Measurements from ENCODE around the gene ADGRV1.

ADGRV1 gene

DNA sequence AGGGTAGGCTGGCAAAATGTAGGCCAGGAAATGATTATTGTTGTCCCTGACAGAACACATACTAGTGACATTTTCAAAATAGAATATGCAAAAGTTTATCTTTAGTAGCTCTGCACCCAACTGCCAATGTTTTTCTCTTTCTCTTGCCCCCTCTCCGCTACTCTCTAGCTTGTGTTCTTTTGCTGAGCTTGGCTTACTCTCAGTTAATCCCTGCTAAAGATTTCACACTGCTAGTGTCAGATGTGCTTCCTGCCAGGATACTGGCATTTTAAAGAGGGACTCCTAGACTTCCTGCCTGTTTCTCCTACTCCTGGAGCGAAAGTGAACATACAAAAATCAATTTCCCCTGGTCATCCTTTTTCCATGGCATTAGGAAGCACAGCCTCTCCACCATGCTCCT lies 564.1 kb downstream of the ADGRV1 start:
- Histone ChIP-seq H3K36me3 (ENCODE audit: control insufficient read depth in 1 of 2, insufficient read depth in 2 of 2, low read length in 2 of 2) (no peaks in the 10 kb centered on the region), H3K4ac (ENCODE audit: low read depth, low read length) (no peak overlapping the region), H3K27ac (ENCODE audit: low read depth, low read length) (no peak overlapping the region), H4K12ac (ENCODE audit: low read depth, low read length) (no peak overlapping the region), H2BK5ac (ENCODE audit: low read depth, low read length, poor library complexity) (no peak overlapping the region), H3K79me2 (ENCODE audit: control insufficient read depth, insufficient read depth, low read length, poor library complexity) (no peaks in the 10 kb centered on the region), H4K8ac (ENCODE audit: low read depth, low read length) (no peak overlapping the region), H4K91ac (ENCODE audit: low read depth, low read length) (no peak overlapping the region), H3K4me2 (ENCODE audit: low read length) (no peak overlapping the region), H3K18ac (ENCODE audit: low read length) (no peak overlapping the region), H3K27me3 (ENCODE audit: insufficient read depth, low read length) (no peaks in the 10 kb centered on the region), H2BK120ac (ENCODE audit: insufficient read depth, low read length, poor library complexity) (no peak overlapping the region), H3K14ac (ENCODE audit: low read length) (no peak overlapping the region), H3K23ac (ENCODE audit: low read length) (no peak overlapping the region), H3K79me1 (ENCODE audit: low read length) (no peaks in the 10 kb centered on the region), H3K9ac (ENCODE audit: low read length) (no peak overlapping the region), H2AFZ (ENCODE audit: insufficient read depth, low read length, poor library complexity) (no peak overlapping the region), H3K4me3 (ENCODE audit: low read depth, low read length) (no peak overlapping the region), H3K4me1 (ENCODE audit: control insufficient read depth in 1 of 2, insufficient read depth in 2 of 2, low read length in 2 of 2) (peaks cover 2 to 5% of the 10 kb centered on the region in 2 experiments), H2AK5ac (ENCODE audit: low read length) (no peak overlapping the region), H2BK12ac (ENCODE audit: low read length) (no peak overlapping the region), H3K9me3 (ENCODE audit: insufficient read depth, low read depth, low read length) (no peaks in the 10 kb centered on the region)
- no CpG with 5 or more reads among the region's 2 CpGs for WGBS (ENCODE audit: extremely low coverage, insufficient coverage, insufficient read length)
- DNase-seq, result no peak

DNA sequence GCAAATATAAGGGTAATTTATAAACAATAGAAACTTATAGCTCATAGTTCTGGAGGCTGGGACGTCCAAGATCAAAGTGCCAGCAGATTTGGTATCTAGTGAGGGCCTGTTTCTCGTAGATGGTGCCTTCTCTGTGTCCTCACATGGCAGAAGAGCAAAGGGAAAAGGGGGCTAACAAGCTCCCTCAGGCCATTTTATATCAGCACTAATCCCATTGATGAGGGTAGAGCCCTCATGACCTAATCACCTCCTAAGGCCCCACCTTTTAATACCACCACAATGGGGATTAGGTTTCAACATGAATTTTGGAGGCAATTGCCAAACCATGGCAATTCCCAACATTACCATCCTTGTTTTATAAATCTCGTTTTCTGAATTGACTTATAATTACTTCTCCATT lies 564.7 kb downstream of the ADGRV1 start:
- H2BK5ac ChIP-seq (ENCODE audit: low read depth, low read length, poor library complexity), result no peak overlapping the region
- H2BK12ac ChIP-seq (ENCODE audit: low read length), result no peak overlapping the region
- peaks cover 2 to 5% of the 10 kb centered on the region in 2 experiments for H3K4me1 ChIP-seq (ENCODE audit: control insufficient read depth in 1 of 2, insufficient read depth in 2 of 2, low read length in 2 of 2)
- no peak overlapping the region for H3K18ac ChIP-seq (ENCODE audit: low read length)
- no peaks in the 10 kb centered on the region for H3K79me1 ChIP-seq (ENCODE audit: low read length)
- H3K36me3 ChIP-seq (ENCODE audit: control insufficient read depth in 1 of 2, insufficient read depth in 2 of 2, low read length in 2 of 2), result no peaks in the 10 kb centered on the region
- no peak overlapping the region for H2BK120ac ChIP-seq (ENCODE audit: insufficient read depth, low read length, poor library complexity)
- H3K27ac ChIP-seq (ENCODE audit: low read depth, low read length), result no peak overlapping the region
- H3K4ac ChIP-seq (ENCODE audit: low read depth, low read length), result no peak overlapping the region
- H2AK5ac ChIP-seq (ENCODE audit: low read length), result no peak overlapping the region
- H3K23ac ChIP-seq (ENCODE audit: low read length), result no peak overlapping the region
- no peaks in the 10 kb centered on the region for H3K9me3 ChIP-seq (ENCODE audit: insufficient read depth, low read depth, low read length)
- no peak overlapping the region for H3K14ac ChIP-seq (ENCODE audit: low read length)
- no peak overlapping the region for H2AFZ ChIP-seq (ENCODE audit: insufficient read depth, low read length, poor library complexity)
- no peak overlapping the region for H3K4me3 ChIP-seq (ENCODE audit: low read depth, low read length)
- no CpG with 5 or more reads among the region's 3 CpGs for WGBS (ENCODE audit: extremely low coverage, insufficient coverage, insufficient read length)
- H4K12ac ChIP-seq (ENCODE audit: low read depth, low read length), result no peak overlapping the region
- no peak overlapping the region for H4K91ac ChIP-seq (ENCODE audit: low read depth, low read length)
- no peaks in the 10 kb centered on the region for H3K27me3 ChIP-seq (ENCODE audit: insufficient read depth, low read length)
- H3K9ac ChIP-seq (ENCODE audit: low read length), result no peak overlapping the region
- DNase-seq, result no peak
- no peak overlapping the region for H3K4me2 ChIP-seq (ENCODE audit: low read length)
- H4K8ac ChIP-seq (ENCODE audit: low read depth, low read length), result no peak overlapping the region
- H3K79me2 ChIP-seq (ENCODE audit: control insufficient read depth, insufficient read depth, low read length, poor library complexity), result no peaks in the 10 kb centered on the region

- Histone ChIP-seq H3K79me1 (ENCODE audit: low read length) (no peaks in the 10 kb centered on the region), H3K36me3 (ENCODE audit: control insufficient read depth in 1 of 2, insufficient read depth in 2 of 2, low read length in 2 of 2) (no peaks in the 10 kb centered on the region), H3K4me3 (ENCODE audit: low read depth, low read length) (no peak overlapping the region), H3K23ac (ENCODE audit: low read length) (no peak overlapping the region), H2BK5ac (ENCODE audit: low read depth, low read length, poor library complexity) (no peak overlapping the region), H3K27ac (ENCODE audit: low read depth, low read length) (no peak overlapping the region), H3K9me3 (ENCODE audit: insufficient read depth, low read depth, low read length) (no peaks in the 10 kb centered on the region), H3K9ac (ENCODE audit: low read length) (no peak overlapping the region), H2AFZ (ENCODE audit: insufficient read depth, low read length, poor library complexity) (no peak overlapping the region), H2BK12ac (ENCODE audit: low read length) (no peak overlapping the region), H3K4me2 (ENCODE audit: low read length) (no peak overlapping the region), H3K4me1 (ENCODE audit: control insufficient read depth in 1 of 2, insufficient read depth in 2 of 2, low read length in 2 of 2) (peaks cover 2 to 5% of the 10 kb centered on the region in 2 experiments), H3K18ac (ENCODE audit: low read length) (no peak overlapping the region), H3K4ac (ENCODE audit: low read depth, low read length) (no peak overlapping the region), H4K8ac (ENCODE audit: low read depth, low read length) (no peak overlapping the region), H3K79me2 (ENCODE audit: control insufficient read depth, insufficient read depth, low read length, poor library complexity) (no peaks in the 10 kb centered on the region), H2BK120ac (ENCODE audit: insufficient read depth, low read length, poor library complexity) (no peak overlapping the region), H4K91ac (ENCODE audit: low read depth, low read length) (no peak overlapping the region), H2AK5ac (ENCODE audit: low read length) (no peak overlapping the region), H3K27me3 (ENCODE audit: insufficient read depth, low read length) (no peaks in the 10 kb centered on the region), H4K12ac (ENCODE audit: low read depth, low read length) (no peak overlapping the region), H3K14ac (ENCODE audit: low read length) (no peak overlapping the region)
- no peak for DNase-seq
- WGBS (ENCODE audit: extremely low coverage, insufficient coverage, insufficient read length), result no CpG with 5 or more reads among the region's 4 CpGs
These were observed 565.3 kb downstream of the ADGRV1 start for GRCh38 chr5:91123901-91124300.

DNA sequence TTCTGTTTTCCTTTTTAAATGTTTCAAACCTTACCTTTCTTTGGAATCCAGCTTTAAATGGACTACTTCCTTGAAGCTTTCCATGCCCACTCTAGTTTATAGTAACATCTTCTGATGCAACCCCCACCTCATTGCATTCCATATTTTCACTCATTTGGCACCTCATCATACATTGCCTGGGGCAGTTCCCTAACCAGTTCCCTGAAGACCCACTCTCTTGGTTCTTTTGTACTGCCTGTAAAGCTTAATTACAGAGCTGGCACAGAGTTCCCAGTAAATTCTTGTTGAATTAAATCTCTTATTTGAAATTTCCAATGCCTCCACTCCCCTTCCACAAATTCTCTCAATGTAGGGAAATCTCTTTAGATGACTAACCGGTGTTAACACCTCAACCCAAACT lies 567.3 kb downstream of the ADGRV1 start:
- Histone ChIP-seq H3K4ac (ENCODE audit: low read depth, low read length) (no peak overlapping the region), H3K4me1 (ENCODE audit: control insufficient read depth in 1 of 2, insufficient read depth in 2 of 2, low read length in 2 of 2) (peaks cover 0 to 2% of the 10 kb centered on the region in 2 experiments), H3K27me3 (ENCODE audit: insufficient read depth, low read length) (no peaks in the 10 kb centered on the region), H4K91ac (ENCODE audit: low read depth, low read length) (no peak overlapping the region), H4K12ac (ENCODE audit: low read depth, low read length) (no peak overlapping the region), H3K18ac (ENCODE audit: low read length) (no peak overlapping the region), H3K27ac (ENCODE audit: low read depth, low read length) (no peak overlapping the region), H3K9ac (ENCODE audit: low read length) (no peak overlapping the region), H3K9me3 (ENCODE audit: insufficient read depth, low read depth, low read length) (no peaks in the 10 kb centered on the region), H2BK5ac (ENCODE audit: low read depth, low read length, poor library complexity) (no peak overlapping the region), H3K4me2 (ENCODE audit: low read length) (no peak overlapping the region), H3K36me3 (ENCODE audit: control insufficient read depth in 1 of 2, insufficient read depth in 2 of 2, low read length in 2 of 2) (no peaks in the 10 kb centered on the region), H4K8ac (ENCODE audit: low read depth, low read length) (no peak overlapping the region), H3K23ac (ENCODE audit: low read length) (no peak overlapping the region), H2BK12ac (ENCODE audit: low read length) (no peak overlapping the region), H2AFZ (ENCODE audit: insufficient read depth, low read length, poor library complexity) (no peak overlapping the region), H3K79me1 (ENCODE audit: low read length) (no peaks in the 10 kb centered on the region), H2BK120ac (ENCODE audit: insufficient read depth, low read length, poor library complexity) (no peak overlapping the region), H3K4me3 (ENCODE audit: low read depth, low read length) (no peak overlapping the region), H3K14ac (ENCODE audit: low read length) (no peak overlapping the region), H3K79me2 (ENCODE audit: control insufficient read depth, insufficient read depth, low read length, poor library complexity) (no peaks in the 10 kb centered on the region), H2AK5ac (ENCODE audit: low read length) (no peak overlapping the region)
- DNase-seq, result no peak
- no CpG with 5 or more reads among the region's 1 CpG for WGBS (ENCODE audit: extremely low coverage, insufficient coverage, insufficient read length)

Measured in trophoblast cell (in vitro differentiated cells and primary cell).